ELR (cell line): Measurements from ENCODE around the gene RASA3.

ENCODE experiments used
- DNase-seq: peaks from one replicate; pipeline ENCODE4 v3.0.0-alpha.2; 2015; ENCODE audit warnings: low read depth

Gene RASA3

GRCh38 chr13:113950451-113951245 is 181.8 kb downstream of the RASA3 start:
- no peak for DNase-seq

DNA sequence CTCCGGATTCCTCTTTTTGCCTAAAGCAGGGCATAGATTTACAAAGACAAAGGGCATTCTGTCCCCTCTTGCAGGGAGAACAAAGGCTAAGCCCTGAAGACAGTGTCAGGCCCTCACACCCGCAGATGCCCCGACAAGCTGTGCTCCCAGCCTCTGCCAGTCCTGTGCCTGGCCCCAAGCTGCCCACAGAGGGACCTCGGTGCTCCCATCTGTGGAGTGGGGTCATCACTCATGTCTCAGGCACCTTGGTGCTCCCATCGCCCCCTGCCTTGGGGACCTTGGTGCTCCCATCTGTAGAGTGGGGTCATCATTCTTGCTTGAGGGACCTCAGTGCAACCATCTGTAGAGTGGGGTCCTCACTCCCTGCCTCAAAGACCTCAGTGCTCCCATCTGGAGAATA is 182.9 kb downstream of the RASA3 start:
- no peak for DNase-seq

DNA sequence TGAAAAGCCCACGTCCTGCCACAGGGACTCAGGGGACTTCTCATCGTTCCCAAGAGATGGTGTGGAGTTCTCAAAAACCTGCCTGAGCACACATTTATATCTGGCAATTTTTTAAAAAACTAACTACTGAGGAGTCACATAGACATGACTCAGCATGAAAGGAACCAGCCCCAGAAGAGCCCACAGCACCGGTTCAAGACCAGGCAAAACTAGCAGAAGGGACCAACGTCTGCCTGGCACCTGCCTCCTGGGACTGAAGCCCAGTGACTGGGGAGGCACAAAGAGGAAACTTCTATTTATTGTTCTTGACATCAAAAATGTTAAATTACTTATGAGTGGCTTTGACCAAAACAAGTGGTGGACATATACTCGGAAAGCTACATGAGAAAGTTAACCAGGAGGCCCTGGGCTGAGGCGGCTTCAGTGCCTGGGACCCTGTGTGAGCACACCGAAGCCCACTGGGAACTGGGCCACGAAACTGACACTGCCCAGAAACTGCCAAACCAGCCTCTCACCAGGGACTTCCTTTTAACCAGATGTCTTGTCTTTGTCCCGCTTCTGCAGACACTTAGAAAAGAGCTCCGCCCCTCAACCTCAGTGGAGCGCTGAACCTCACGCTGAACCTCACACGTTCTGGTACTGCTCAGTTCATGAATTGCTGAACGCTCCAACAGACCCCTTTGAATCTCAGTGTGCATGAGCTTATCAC is 184.2 kb downstream of the RASA3 start:
- DNase-seq = no peak

- peak; percentile 39 for DNase-seq
Observed at GRCh38 chr13:113947311-113948033, 185.0 kb downstream of the RASA3 start.

GRCh38 chr13:113946409-113947181 is 185.8 kb downstream of the RASA3 start:
- DNase-seq = no peak

DNA sequence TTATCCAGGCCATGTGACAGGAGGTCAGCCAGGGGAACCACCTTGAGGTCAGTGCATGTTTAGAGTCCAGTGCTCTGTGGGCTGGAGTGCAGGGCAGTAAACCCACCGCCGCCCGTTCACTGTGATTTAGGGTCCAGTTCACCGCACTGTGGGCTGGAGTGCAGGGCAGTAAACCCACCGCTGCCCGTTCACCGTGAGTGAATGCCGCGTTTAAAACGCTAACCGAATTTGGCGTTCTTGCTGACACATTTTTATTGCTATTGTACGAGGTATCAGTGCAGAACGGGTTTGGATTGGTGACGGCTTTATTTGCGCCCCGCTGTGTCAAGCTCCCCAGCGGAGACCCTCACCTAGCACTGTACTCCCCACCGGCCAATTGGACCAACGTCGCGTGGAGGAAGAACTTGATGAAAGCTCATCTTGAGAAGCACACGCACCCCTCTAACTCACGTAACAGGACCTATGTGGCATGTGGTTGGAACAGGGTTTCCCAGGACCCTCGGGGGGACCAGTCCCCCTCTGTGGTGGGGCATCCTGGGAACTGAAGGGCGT is 186.5 kb downstream of the RASA3 start:
- no peak for DNase-seq

- peak; percentile 19 for DNase-seq
Observed at GRCh38 chr13:113943821-113944565, 188.4 kb downstream of the RASA3 start.

GRCh38 chr13:113942591-113943103 is 189.8 kb downstream of the RASA3 start:
- DNase-seq = no peak

- peak; percentile 28 for DNase-seq
Observed at GRCh38 chr13:113941571-113942191, 190.7 kb downstream of the RASA3 start.

DNA sequence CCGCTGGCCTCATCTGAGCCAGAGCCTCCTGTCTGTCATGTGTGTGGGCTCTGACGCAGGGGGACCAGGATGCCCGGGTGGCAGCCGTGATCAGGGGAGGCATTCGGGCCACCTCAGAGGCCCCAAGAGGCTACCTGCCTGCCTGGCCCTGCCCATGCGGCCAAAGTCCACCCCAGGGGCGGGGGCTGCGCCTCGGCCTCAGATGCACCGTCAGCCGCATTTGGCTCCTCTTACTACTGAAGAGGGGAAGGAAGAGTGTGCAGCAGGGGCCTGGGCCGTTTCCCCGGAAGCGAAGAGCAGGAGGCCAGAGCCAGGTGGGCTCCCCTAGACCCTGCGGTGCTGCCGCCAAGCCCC is 192.5 kb downstream of the RASA3 start:
- DNase-seq = no peak

DNA sequence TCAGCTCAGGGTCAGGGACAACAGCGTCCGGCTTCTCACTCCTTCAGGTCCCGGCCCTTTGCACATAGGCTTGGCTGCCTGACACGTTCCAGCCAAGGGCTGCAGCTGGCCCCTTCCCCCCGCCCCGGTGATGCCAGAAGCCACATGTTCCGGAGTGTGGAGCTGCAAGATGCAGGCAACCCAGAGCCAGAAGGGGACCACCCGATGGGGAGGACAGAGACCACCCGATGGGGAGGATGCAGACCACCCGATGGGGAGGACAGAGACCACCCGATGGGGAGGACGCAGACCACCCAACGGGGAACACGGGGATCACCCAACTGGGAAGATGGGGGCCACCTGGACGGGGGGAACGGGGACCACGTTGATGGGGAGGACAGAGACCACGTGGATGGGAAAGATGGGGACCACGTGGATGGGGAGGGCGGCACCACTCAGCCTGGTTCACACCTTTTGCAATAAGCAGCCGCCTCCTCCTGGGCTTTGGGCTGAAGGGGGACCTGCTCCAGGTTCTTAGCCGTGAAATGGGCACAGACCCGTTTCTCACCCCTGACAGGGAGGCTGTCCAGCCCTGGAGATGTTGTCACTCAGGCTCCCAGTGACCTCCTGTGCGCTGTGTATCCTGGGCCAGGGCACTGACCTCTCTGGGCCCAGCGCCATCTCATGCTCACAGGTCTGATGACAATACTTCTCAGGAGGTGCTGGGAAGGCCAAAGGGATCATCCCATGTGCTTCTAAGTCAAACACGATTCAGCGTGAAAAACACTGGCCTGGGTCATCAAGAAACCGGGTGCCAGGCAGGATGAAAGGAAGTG is 193.1 kb downstream of the RASA3 start:
- no peak for DNase-seq

DNA sequence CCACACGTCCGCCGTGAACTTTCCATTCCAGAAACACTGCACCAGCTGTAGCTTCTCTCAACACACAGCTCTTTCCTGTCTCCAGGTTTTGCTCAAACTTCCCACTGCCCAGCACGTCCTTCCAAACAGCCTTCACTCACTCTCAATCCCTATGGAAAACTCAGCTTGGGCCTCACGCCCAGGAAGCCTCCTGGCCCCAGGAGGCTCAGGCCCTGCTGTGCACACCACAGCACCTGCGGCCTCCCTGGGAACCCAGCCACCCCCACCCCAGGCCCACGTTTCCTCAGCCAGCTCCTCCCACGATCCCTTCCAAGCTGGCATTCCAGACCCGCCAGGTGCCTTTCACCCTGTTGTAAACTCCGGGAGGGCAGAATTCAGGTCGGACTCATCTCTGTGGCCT is 193.7 kb downstream of the RASA3 start:
- DNase-seq = no peak

- no peak for DNase-seq
Observed at GRCh38 chr13:113938246-113938645, 194.2 kb downstream of the RASA3 start.

GRCh38 chr13:113937527-113938180 is 194.8 kb downstream of the RASA3 start:
- no peak for DNase-seq

GRCh38 chr13:113937073-113937472 is 195.3 kb downstream of the RASA3 start:
- DNase-seq = no peak

DNA sequence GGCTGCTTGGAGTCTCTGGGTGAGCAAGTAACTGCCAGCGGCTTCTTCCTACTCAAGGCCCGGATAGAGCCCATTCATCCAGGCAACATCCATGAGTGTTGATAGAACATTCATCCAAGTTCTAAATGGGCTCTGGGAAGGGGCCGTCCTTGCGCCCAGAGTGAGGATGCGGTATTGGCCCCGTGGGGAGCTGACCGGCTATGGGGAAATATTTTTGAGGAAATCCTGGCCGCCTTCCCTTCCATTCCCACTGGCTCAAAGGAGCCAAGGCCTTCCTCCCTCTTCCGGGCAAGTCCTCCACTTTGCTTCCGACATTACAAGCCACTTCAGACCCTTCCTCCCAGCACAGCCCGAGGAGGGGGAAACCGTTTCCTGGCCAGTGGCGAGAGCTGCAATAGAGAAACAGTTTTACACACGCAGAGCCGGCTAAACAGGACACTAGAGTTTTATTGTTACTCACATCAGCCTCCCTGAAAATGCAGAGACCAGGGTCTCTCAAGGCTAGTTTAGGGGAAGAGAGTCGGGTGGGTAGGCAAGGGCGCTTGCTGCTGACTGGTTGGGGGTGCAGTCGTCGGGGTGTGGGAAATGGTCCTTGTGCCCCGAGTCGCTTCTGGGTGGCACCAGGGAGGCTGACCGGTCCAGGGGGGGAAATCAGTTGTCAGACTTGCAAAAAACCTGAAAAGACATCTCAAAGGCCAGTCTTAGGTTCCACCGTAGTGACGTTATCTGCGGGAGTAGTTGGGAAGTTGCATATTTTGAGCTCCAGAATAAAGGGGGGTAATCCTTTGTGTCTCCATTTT is 196.1 kb downstream of the RASA3 start:
- no peak for DNase-seq

DNA sequence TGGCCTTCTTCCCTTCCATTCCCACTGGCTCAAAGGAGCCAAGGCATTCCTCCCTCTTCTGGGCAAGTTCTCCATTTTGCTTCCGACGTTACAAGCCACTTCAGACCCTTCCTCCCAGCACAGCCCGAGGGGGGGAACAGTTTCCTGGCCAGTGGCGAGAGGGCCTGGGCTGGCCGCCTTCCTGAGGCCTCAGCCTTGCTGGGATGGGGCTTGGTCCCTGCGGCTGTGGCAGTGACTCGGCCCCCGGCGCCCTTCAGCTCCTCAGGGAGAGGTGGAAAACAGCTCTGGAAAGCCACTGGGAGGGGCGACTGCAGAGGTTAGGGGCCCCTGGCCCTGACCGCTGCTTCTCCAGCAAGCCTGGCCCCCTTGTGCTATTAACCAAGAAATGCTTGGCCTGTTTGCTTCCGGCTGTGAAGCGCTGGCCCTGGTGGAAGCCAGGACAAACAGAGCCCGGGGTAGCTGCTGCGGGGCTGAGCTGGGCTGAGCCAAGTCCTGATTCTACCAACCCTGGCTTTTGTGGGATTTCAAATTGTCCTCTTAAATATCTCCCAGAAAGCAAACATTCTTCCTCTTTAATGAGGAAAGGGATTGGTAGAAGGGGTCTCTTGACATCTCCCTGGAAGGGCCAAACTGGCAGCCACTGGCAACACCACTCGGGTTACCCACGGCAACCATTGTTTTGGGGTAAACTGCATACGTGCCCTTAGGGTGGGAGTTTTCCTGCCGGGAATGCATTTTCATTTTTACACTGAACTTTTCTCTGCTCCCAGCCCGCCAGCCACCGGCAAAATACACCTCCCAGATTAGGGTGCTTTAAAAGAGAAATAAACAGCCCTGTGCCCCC is 197.2 kb downstream of the RASA3 start:
- no peak for DNase-seq
